ENCODE measurements around the gene CFAP45.
A peak's percentile ranks its signal among the peaks of the same experiment; 100 is the strongest.

Gene CFAP45

DNA sequence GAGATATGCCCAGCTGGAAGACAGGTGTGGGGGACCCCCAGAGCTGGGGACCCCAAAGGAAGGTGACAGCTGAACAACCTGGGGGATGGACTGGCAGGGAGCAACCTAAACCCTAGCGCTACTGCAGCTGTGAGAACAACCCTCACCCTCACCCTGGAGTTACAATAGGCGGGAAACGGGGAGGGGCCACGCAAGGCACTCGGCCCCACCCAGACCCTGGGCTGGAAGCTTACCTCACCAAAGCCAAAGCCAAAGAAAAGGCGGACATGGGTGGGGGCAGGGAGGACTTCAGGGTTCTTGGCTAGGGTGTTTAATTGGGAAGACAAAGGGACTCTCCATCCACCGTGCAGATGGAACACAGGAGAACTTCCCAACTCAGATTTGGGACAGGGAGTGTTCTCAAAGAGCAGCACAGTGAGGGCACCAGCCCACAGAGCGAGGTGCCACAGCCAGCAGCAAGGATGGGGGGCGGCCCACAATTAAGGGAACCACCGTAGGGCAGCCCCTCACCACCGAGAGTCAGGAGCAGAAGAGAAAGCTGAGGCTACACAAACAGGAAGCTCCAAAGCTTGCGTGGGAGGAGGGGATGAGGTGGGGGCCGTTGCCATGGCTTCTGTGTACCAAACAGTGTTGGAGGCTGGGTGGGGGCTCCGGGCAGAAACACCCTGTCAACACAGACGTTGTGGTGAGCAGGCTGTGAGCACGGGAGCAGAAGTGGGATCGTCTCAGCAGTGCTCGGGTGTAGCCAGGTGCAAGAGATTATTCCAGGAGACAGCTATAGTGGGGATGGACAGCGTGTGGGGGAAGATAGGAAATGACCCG lies 23.4 kb upstream of the CFAP45 start:
- DNase-seq (ENCODE audit: low read depth in 2 of 2): peak; percentile 75 to 76

- no peak for DNase-seq (ENCODE audit: low read depth in 2 of 2)
Measured at GRCh38 chr1:159922511-159923202, 22.7 kb upstream of the CFAP45 start.

DNA sequence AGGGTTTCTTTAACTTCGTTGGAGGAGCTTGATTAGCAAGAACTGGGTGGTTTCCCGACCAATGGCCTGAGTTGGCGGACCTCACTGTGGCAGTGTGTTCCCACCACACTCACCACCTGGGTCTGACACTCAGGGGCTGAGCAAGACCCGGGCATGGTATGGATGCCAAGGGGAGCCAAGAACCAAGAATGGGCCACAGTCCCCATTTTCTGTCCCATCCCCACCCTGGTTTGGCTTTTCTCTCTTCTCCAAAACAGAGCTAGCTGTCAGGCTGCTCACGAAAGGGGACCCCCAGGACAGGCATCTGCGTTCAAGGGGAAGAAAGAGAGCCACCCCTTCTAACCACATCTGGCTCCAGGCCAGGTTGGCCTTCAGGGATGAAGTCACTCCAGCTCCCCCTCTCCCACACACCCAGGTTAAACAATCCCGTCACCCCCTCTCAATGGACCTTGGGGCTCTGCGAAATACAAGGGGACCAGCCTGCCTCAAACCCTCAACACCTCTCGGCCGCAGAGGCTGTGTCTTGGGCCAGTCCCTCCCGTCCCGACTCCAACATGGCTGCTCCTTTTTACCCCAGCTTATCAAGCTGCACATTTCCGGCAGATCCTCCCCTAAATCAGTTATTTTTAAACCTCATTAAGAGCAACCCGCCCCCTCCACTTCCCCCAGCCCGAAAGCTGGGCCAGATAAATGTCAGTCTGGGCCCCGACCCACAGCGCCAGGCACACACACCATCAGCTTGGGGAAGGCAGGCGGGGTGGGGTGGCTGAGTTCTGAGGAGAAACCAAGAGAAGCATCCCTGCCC lies 21.9 kb upstream of the CFAP45 start:
- no peak for DNase-seq (ENCODE audit: low read depth in 2 of 2)

DNA sequence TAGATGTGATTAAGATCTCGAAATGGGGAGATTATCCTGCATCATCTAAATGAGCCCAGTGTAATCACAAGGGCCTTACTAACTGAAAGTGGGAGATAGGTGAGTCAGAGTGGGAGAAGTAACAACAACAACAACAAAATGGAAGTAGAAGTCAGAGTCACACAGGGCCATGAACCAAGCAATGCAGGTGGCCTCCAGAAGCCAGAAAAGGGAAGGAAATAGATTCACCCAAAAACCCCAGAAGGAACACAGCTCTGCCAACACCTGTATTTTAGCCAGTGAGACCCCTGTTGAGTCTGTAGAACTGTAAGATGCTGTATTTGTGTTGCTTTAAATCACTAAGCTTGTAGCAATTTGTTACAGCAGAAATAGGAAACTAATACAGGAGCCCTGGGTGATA lies 21.3 kb upstream of the CFAP45 start:
- DNase-seq (ENCODE audit: low read depth in 2 of 2): no peak

DNA sequence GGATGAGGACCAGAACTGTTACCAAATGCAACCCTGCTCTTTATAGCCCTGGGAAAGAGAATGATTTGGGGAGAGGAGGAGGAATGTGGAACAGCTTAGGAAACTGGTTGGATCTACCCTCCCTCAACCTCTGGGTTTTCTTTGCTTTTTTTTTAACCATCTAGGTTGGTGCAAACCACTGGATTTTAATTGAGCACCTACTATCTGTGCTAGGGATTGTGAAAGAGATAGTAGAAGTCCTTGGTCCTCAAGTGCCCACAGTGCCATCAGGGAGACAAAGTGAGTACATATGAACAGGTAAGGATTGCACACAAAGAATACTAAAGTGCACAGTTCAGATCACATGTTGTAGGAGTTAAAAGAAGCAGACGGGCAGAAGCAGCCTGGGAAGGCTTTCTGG lies 20.7 kb upstream of the CFAP45 start:
- DNase-seq (ENCODE audit: low read depth in 2 of 2): no peak

DNA sequence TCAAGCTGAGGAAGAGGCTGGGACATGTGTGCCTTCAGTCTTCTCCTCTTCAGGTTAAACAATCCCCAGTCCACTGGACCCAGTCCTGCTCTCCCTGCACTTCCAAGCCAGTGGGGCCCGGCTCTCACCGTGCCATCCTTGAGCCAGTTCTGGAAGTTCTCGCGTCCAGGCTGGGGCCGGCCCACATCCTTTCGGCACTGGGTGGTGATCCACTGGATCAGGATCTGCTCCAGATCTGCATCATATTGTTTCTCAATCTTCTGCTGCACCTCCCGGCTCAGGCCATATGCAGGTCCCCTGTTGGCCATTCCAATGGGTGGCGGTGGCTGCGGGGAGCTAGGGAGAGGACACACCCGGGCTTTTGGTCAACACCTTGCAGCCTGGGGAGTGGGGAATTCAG lies 20.2 kb upstream of the CFAP45 start:
- no peak for DNase-seq (ENCODE audit: low read depth in 2 of 2)

- DNase-seq (ENCODE audit: low read depth in 2 of 2): no peak
Measured at GRCh38 chr1:159919236-159919865, 19.4 kb upstream of the CFAP45 start.

- no peak for DNase-seq (ENCODE audit: low read depth in 2 of 2)
Measured at GRCh38 chr1:159918352-159919200, 18.6 kb upstream of the CFAP45 start.

GRCh38 chr1:159917533-159918351 lies 17.8 kb upstream of the CFAP45 start:
- DNase-seq (ENCODE audit: low read depth in 2 of 2): no peak

DNA sequence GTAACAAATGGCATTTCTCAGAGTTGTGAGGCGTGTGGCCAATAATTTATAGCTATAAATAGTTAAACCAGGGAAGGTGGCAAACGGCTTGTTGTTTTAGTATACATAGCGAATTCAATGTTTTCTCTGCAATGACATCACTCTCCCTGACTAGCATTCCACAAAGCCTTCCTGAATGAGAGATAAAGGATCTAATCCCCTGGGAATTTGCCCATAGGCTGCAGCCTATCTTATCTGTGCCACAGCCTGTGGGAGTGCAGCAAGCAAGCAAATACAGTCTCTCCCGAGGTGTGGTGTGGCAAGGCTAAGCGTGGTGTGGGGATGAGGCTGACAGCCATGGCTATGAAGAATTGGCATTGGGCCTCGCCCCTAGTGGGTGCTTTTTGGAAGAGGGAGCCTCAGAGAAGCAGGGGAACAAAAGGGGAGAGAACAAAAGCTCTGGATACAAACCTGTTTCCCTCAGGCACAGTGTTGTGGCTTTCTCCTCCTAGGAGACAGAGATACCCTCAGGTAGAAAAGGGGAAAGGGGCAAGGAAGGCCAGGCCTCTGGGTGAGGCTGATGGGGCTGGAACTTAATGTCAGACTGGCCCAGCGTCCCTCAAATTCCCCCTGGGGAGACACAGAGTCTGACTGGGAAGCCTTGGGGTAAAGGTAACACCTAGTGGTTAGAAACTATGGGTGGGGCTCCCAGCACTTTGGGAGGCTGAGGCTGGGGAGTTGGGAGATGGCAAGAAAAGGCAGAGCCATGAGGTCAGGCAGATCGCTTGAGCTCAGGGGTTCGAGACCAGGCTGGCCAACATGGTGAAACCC lies 16.5 kb upstream of the CFAP45 start:
- no peak for DNase-seq (ENCODE audit: low read depth in 2 of 2)

- no peak for DNase-seq (ENCODE audit: low read depth in 2 of 2)
Measured at GRCh38 chr1:159915571-159916241, 15.7 kb upstream of the CFAP45 start.

DNA sequence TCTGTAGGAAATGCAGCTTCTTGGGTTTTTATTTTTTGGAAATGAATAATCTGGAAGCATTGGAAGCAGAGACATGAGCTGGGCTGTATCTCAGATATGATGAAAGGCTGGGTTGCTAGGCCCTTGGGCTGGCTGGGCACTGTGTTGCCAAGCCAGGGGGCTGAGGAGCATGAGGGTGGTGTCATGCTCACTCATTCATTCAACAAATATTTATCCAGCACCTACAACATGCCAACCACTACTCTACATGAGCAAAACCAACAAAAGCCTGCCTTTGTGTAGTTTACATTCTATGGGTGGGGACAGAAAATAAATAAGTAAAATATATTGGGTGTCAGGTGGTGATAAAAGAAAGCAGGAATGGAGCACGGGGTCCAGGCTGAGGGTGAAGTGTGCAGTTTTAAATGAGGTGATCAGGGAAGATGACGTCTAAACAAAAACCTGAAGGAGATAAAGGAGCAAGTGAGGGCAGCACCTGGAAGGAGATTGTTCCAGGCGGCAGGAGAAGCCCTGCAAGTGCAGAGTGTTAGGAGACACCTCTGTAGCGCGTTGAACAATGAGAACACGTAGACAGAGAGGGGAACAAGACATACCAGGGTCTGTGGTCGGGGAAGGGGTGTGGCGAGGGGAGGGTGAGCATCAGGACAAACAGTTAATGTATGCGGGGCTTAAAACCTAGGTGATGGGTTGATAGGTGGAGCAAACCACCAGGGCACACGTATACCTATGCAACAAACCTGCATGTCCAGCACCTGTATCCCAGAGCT lies 14.5 kb upstream of the CFAP45 start:
- no peak for DNase-seq (ENCODE audit: low read depth in 2 of 2)

GRCh38 chr1:159913451-159914192 lies 13.7 kb upstream of the CFAP45 start:
- no peak for DNase-seq (ENCODE audit: low read depth in 2 of 2)

- no peak for DNase-seq (ENCODE audit: low read depth in 2 of 2)
Measured at GRCh38 chr1:159911326-159912070, 11.5 kb upstream of the CFAP45 start.

- DNase-seq (ENCODE audit: low read depth in 2 of 2): no peak
Measured at GRCh38 chr1:159908031-159908940, 8.3 kb upstream of the CFAP45 start.
